BJ (cell line): Measurements from ENCODE around the gene TMEM198. TPM values are rescaled to one million over a fixed set of nuclear protein-coding genes. Genes with fewer than 3 reads are reported as not detected.

ENCODE experiments used
- CTCF ChIA-PET: fragments of 350-600 bp; formaldehyde crosslinking; extraction: SDS; loops from one replicate; lab custom pipeline; 2021; ENCODE audit warnings: antibody characterized with exemption, inconsistent platforms; lab: Yijun Ruan, JAX
- POLR2A ChIA-PET: fragments of 300-600 bp; sonication (Branson Sonifier 250); formaldehyde crosslinking; extraction: SDS; loops from one replicate; lab custom pipeline; 2021; ENCODE audit warnings: antibody characterized with exemption; lab: Charles Lee
- DNase-seq: peaks from one replicate; pipeline ENCODE4 v3.0.0-alpha.2; 2011; ENCODE audit warnings: low read depth
- H3K27me3 ChIP-seq: 2 replicates; pipeline ENCODE4 v1.6.0; 2011; ENCODE audit warnings: low read length; ENCODE audit not compliant: control insufficient read depth, insufficient read depth
- H3K36me3 ChIP-seq: 2 replicates; pipeline ENCODE4 v1.5.1; 2011; ENCODE audit warnings: low read length; ENCODE audit not compliant: control insufficient read depth, insufficient read depth
- H3K4me3 ChIP-seq: 2 replicates; pipeline ENCODE4 v1.5.1; 2011; ENCODE audit warnings: low read depth, mild to moderate bottlenecking, control low read depth, low read length
- polyA plus RNA-seq: library from polyadenylated mRNA; depleted of rRNA; stranded (reverse); fragments of >200 nt; gene quantifications from 2 replicates; pipeline ENCODE4 v1.2.3, GENCODE V29; 2011
- TF ChIP-seq, protein P1 (sequence below): IDR thresholded peaks from 2 replicates; pipeline ENCODE4 v1.5.1; 2011; ENCODE audit warnings: low read depth, mild to moderate bottlenecking, control low read depth, inconsistent platforms, low read length, moderate library complexity; ENCODE audit not compliant: insufficient read depth

Gene TMEM198
- polyA plus RNA-seq, 1 experiment = 4.0 TPM

DNA sequence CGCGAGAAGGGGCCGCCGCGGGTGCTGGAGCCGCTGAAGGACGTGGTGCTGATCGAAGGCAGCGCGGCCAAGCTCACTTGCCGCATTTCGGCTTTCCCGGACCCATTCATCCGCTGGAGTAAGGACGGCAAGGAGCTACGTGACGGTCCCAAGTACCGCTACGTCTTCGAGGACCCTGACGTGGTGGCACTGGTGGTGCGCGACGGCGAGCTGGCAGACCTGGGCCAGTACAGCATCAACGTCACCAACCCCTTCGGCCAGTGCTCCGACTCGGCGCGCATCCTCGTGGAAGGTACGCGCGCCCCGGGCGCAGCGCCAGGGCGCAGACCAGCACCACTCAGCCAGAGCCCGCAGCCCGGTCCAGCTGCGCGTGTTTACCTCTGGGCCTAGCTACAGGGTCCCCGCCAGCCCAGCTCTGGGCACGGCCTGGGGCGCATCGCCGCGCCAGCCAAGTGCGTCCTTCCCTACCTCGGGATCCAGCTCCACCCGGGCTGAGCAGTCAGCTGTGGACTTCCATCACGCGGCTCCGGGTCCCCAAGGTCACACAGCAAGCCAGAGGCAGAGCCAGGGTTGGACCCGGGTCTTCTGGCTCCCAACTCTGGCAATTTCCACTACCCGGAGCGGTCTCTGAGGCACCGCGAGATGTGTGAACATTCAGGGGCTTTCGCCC is 46.9 kb upstream of the TMEM198 start:
- CTCF ChIA-PET = interaction anchor here (0.7 to 42.0 kb wide), 13 partner anchors 8 to 93 kb away, joined by 3 to 872 read pairs (median 6); partner anchors contain the start of genes ASIC4, CHPF and TMEM198
- POLR2A ChIA-PET = interaction anchor here (0.7 kb wide), 1 partner anchor 109 kb away, joined by 3 read pairs; the partner anchor contains the start of gene DNPEP
- DNase-seq = no peak
- TF ChIP-seq, protein P1, sequence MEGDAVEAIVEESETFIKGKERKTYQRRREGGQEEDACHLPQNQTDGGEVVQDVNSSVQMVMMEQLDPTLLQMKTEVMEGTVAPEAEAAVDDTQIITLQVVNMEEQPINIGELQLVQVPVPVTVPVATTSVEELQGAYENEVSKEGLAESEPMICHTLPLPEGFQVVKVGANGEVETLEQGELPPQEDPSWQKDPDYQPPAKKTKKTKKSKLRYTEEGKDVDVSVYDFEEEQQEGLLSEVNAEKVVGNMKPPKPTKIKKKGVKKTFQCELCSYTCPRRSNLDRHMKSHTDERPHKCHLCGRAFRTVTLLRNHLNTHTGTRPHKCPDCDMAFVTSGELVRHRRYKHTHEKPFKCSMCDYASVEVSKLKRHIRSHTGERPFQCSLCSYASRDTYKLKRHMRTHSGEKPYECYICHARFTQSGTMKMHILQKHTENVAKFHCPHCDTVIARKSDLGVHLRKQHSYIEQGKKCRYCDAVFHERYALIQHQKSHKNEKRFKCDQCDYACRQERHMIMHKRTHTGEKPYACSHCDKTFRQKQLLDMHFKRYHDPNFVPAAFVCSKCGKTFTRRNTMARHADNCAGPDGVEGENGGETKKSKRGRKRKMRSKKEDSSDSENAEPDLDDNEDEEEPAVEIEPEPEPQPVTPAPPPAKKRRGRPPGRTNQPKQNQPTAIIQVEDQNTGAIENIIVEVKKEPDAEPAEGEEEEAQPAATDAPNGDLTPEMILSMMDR = no peak
- H3K4me3 ChIP-seq = no peak overlapping the region; the same call in 1 of the 2 replicates
- no peaks in the 10 kb centered on the region for H3K27me3 ChIP-seq
- peaks cover 2% of the 10 kb centered on the region for H3K36me3 ChIP-seq

DNA sequence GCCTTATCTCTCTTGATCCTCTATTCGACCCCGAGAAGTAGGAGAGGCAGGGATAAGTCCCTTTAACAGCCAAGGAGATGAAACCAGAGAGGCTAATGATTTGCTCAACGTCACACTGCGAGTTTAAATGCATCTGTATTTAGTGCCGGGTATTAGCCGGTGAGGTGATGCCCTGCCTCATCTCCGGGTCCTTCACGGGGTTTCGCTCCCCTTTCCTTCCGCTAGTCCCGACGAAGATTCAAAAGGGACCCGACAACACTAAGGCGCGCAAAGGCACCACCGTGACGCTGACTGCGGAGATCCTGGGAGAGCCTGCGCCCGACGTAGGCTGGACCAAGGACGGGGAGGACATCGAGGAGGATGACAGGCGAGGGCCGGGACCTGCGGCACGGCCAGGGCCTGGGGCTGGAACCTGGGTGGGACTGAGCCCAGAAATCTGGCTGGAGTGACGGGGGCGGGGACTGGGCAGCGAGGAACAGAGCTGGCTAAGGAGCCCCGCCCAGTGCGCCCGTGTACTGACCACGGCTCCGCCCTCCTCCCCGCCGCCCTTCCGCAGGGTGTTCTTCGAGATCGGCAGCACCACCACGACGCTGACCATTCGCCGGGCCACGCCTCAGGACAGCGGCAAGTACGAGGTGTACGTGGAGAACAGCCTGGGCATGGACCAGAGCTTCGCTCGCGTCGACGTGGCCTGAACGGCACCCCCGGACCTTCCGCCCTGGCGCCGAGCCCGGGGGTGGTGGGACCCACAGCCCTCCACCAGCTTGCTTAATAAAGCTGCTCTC is 46.1 kb upstream of the TMEM198 start:
- POLR2A ChIA-PET = interaction anchor here (0.6 to 1.1 kb wide), 4 partner anchors 12 to 89 kb away, joined by 3 to 4 read pairs (median 4); no protein-coding TSS in a partner anchor
- peak overlapping the region; percentile 90 for H3K4me3 ChIP-seq
- TF ChIP-seq, protein P1 = no peak
- CTCF ChIA-PET = interaction anchor here (0.7 to 42.0 kb wide), 13 partner anchors 9 to 202 kb away, joined by 3 to 872 read pairs (median 5); partner anchors contain the start of genes ASIC4, CHPF and TMEM198
- DNase-seq = no peak
- no peaks in the 10 kb centered on the region for H3K27me3 ChIP-seq
- peaks cover 6% of the 10 kb centered on the region for H3K36me3 ChIP-seq

- Histone ChIP-seq H3K36me3 (peaks cover 4% of the 10 kb centered on the region), H3K27me3 (no peaks in the 10 kb centered on the region), H3K4me3 (peak within 1 kb of the TSS; percentile 90)
- ChIA-PET CTCF (interaction anchor here (0.6 to 42.0 kb wide), 14 partner anchors 10 to 203 kb away, joined by 3 to 872 read pairs (median 6); partner anchors contain the start of genes ASIC4, CHPF and TMEM198), POLR2A (interaction anchor here (0.6 to 1.1 kb wide), 5 partner anchors 11 to 90 kb away, joined by 3 to 5 read pairs (median 4); no protein-coding TSS in a partner anchor)
- TF ChIP-seq, protein P1 = 0 out of 2 replicates have a peak, but pooled peaks have one; percentile 4
- peak; percentile 99 for DNase-seq
These were observed 45.4 kb upstream of the TMEM198 start, which contains the start of gene GMPPA for GRCh38 chr2:219498280-219499057. Gene GMPPA (plus strand): TSS chr2:219498891. CDS start chr2:219499976, 1,085 bp downstream.

- Histone ChIP-seq H3K36me3 (peaks cover 8% of the 10 kb centered on the region), H3K4me3 (peak overlapping the region; percentile 90), H3K27me3 (no peaks in the 10 kb centered on the region)
- ChIA-PET CTCF (interaction anchor here (0.6 to 42.0 kb wide), 11 partner anchors 9 to 193 kb away, joined by 3 to 872 read pairs (median 7); partner anchors contain the start of genes ASIC4, CHPF and TMEM198), POLR2A (interaction anchor here (0.9 kb wide), 1 partner anchor 12 kb away, joined by 5 read pairs; no protein-coding TSS in a partner anchor)
- TF ChIP-seq, protein P1 = no peak
- no peak for DNase-seq
These were observed 44.8 kb upstream of the TMEM198 start for GRCh38 chr2:219499058-219499307.
